ENCODE data around the gene MPDZ.

MPDZ gene

GRCh38 chr9:13078164-13078563 lies 201.3 kb downstream of the MPDZ start:
- DNase-seq (ENCODE audit: low spot score), result no peak

- DNase-seq (ENCODE audit: low spot score), result no peak
These were observed 202.9 kb downstream of the MPDZ start for GRCh38 chr9:13076616-13077015.

GRCh38 chr9:13071921-13072320 lies 207.6 kb downstream of the MPDZ start:
- DNase-seq (ENCODE audit: low spot score), result no peak

- DNase-seq (ENCODE audit: low spot score), result no peak
These were observed 208.6 kb downstream of the MPDZ start for GRCh38 chr9:13070612-13071595.

- no peak for DNase-seq (ENCODE audit: low spot score)
These were observed 210.0 kb downstream of the MPDZ start for GRCh38 chr9:13069498-13069897.

GRCh38 chr9:13064676-13065075 lies 214.8 kb downstream of the MPDZ start:
- no peak for DNase-seq (ENCODE audit: low spot score)

- no peak for DNase-seq (ENCODE audit: low spot score)
These were observed 215.5 kb downstream of the MPDZ start for GRCh38 chr9:13063880-13064459.

- DNase-seq (ENCODE audit: low spot score), result no peak
These were observed 218.1 kb downstream of the MPDZ start for GRCh38 chr9:13061390-13061789.

Measured in CD4-positive, alpha-beta T cell treated with Interleukin-6 at 100 ng/mL for 8 hours (primary cell).